ENCODE results near the gene RNF220.
A peak's percentile ranks its signal among the peaks of the same experiment; 100 is the strongest.
"Not testable (repeated sequence)": the region's sequence is repeated elsewhere in the genome, so short reads cannot be mapped to it uniquely, and the experiment has no call there.

The RNF220 gene

DNA sequence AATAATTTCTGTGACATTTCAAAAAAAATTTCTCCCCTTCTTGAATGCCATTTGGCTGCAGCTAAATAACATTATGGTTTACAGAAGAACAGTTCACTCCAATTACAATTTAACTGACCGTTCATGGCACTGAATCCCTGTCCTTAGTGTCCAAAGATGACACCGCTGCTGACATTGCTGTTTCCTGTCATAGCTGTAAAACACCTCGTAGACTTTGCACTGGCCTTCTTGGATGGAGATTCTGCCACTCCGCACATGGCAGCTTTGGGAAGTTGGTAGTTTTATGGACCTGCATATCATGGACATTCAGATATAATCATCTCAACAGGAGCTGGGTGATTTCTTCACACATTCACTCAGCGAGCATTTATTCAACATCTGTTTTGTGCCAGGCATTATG, 274.4 kb downstream of the RNF220 start:
- no peak for DNase-seq (ENCODE audit: low spot score)

- DNase-seq (ENCODE audit: low spot score) = no peak
Measured at GRCh38 chr1:44681905-44682882, 277.1 kb downstream of the RNF220 start.

DNA sequence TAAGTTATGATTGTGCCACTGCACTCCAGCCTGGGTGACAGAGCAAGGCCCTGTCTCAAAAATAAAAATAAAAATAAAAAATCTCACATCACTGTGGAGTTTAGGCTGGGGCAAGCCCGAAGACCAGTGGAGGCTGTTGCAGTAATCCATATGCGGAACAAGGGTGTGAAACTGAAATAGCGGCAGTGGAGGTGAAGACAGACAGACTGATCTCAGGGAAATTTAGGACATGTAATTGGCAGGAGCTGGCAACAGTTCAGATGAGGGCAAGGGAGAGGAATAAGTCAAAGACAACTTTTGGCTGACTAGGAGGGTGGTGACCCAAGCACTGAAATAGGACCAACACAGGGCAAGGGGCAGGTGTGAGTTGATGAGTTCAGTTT, 277.8 kb downstream of the RNF220 start:
- no peak for DNase-seq (ENCODE audit: low spot score)

DNA sequence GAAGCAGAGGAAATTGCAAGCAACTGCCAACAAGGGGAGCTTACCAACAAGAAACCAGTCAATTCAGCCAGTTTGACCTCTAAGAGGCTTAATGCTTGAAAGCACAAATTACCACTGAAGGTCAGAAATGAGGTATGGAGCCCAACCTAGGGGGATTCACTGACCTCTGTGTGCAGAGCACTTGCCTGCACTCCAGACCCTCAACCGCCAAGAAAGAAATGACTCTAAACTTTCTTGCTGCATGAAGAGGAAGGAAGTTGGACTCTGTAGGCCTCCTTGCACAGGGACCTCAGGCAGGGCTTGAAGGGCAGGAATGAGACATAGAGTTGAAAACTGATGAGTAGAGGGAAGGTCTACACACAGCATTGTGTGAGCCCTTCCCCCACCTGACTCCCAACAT, 279.5 kb downstream of the RNF220 start:
- DNase-seq (ENCODE audit: low spot score) = no peak

DNA sequence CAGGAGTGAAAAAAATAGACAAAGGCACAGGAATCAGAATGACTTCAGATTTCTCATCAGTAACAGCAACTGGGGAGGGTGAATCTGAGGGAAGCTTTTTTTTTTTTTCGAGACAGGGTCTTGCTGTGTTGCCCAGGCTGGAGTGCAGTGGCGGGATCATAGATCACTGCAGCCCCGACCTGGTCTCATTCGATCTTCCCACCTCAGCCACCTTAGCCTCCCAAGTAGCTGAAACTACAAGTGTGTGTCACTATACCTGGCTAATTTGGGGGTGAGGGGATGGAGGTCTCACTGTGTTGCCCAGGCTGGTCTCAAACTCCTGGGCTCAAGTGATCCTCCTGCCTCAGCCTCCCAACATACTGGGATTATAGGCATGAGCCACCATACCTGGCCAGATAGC, 280.2 kb downstream of the RNF220 start:
- no peak for DNase-seq (ENCODE audit: low spot score)

GRCh38 chr1:44685881-44686280, 280.8 kb downstream of the RNF220 start:
- no peak for DNase-seq (ENCODE audit: low spot score)

GRCh38 chr1:44688760-44689446, 283.8 kb downstream of the RNF220 start:
- DNase-seq (ENCODE audit: low spot score) = peak; percentile 21

- DNase-seq (ENCODE audit: low spot score) = no peak
Measured at GRCh38 chr1:44689447-44689765, 284.4 kb downstream of the RNF220 start.

- no peak for DNase-seq (ENCODE audit: low spot score)
Measured at GRCh38 chr1:44693159-44693558, 288.1 kb downstream of the RNF220 start.

DNA sequence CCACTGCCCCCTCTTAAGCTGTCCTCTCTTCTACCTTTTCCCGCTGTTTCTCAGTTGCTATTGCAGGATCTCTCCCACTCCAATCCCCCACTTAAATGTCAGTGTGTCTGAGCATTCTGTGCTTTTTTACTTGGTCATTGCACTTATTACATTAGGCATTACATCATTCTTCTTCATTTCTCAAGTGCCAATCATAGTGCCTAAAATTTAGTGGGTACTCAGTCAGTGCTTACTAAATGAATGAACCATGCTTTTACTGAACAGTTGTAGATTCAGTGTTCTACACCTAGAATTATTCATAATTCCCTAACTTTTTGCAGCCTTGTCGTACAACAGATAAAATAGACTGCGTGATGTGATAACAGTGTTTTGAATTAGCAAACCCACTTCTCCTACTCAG, 288.8 kb downstream of the RNF220 start:
- DNase-seq (ENCODE audit: low spot score) = no peak

GRCh38 chr1:44694863-44695478, 289.9 kb downstream of the RNF220 start:
- no peak for DNase-seq (ENCODE audit: low spot score)

DNA sequence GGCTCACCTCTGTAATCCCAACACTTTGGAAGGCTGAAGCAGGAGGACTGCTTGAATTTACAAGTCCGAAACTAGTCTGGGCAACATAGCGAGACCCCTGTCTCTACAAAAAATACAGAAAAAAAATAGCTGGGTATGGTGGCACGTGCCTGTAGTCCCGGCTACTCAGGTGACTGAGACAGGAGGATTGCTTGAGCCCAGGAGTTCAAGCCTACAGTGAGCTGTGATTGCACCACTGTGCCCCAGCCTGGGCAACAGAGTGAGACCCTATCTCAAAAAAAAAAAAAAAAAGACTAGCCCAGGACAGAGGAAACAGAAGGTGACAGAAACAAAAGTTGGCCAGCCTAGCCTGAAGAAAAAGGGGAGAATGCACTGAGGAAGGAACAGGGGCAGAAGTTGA, 290.6 kb downstream of the RNF220 start:
- no peak for DNase-seq (ENCODE audit: low spot score)

DNA sequence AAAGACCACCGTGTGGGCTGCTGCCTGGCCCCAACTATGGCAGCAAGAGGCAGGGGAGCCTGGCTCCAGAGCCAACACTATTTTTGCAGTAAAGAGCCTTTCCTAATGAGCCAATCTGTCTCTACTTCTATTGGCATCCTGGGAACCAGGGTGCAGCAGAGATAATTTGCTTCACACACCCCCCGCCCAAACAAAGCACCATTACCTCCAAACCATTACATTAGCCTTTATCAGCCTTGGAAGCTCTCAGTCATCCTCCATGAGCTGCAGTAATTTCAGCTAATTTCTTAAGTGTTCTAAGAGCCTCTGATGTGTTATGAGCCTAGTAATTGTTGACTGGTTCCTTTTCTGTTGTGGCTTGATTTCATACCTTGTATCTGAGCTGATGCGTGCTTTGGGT, 291.0 kb downstream of the RNF220 start:
- DNase-seq (ENCODE audit: low spot score) = no peak

DNA sequence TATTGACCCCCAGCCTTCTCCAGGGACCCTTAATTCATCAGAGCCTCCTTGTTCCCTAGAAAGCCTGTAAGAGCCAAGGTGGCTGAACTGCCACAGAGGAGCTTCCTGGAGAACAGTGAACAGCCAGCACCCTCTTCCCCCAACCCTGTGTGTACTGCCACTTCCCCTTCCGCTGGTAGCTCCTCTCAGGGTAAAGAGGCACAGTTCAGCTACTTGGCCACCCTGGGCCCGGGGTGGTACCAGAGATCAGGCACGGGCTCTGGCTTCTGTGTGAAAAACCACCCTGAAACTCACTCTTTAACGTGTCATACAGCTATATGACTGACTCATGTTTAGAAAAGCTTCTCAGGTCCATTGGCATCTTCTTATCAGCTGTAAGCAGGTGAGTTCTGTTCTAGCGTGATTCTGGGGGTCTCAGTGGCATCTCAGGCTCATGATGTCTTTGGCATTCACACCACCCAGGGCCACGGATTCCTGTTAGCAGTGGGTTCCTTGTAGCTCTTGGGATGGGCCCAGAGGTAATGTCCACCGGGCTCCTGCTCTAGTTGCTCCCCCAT, 291.8 kb downstream of the RNF220 start:
- no peak for DNase-seq (ENCODE audit: low spot score)

- no peak for DNase-seq (ENCODE audit: low spot score)
Measured at GRCh38 chr1:44698138-44698537, 293.1 kb downstream of the RNF220 start.

- not testable (repeated sequence) for DNase-seq (ENCODE audit: low spot score)
Measured at GRCh38 chr1:44699375-44699774, 294.3 kb downstream of the RNF220 start.

- no peak for DNase-seq (ENCODE audit: low spot score)
Measured at GRCh38 chr1:44700573-44700972, 295.5 kb downstream of the RNF220 start.

GRCh38 chr1:44701141-44701573, 296.1 kb downstream of the RNF220 start:
- DNase-seq (ENCODE audit: low spot score) = peak; percentile 26

Measured in SW480 (cell line).